ENCODE results near the gene MILR1. TPM values are rescaled to one million over a fixed set of nuclear protein-coding genes. Genes with fewer than 3 reads are reported as not detected.

MILR1 gene
- total and polyA plus RNA-seq, 5 donors from 2014 or later: 0.67 TPM; not detected in 4

GRCh38 chr17:64500487-64500859 is 51.6 kb downstream of the MILR1 start:
- H3K36me3 ChIP-seq (ENCODE audit: control insufficient read depth, insufficient read depth, low read length): peaks cover 67% of the 10 kb centered on the region

GRCh38 chr17:64500862-64501765 is 52.2 kb downstream of the MILR1 start:
- Mint-ChIP-seq H3K9me3 (peaks cover 0 to 1% (median 0%) of the 10 kb centered on the region in 7 donors), H3K27ac (peak overlapping the region; percentile 9 to 100 (median 56)), H3K27me3 (peaks cover 19% of the 10 kb centered on the region), H3K4me3 (peak overlapping the region; percentile 42 to 88 (median 69)), H3K36me3 (peaks cover 76% of the 10 kb centered on the region), H3K4me1 (peaks cover 31 to 89% (median 72%) of the 10 kb centered on the region in 4 donors)
- peak in 1 of 3 donors; percentile 22 for DNase-seq
- Histone ChIP-seq H3K27ac (ENCODE audit: insufficient read depth, low read length, poor library complexity, severe bottlenecking) (peak overlapping the region; percentile 53), H3K4me3 (ENCODE audit: low read depth, low read length) (no peak overlapping the region), H3K4me1 (ENCODE audit: control insufficient read depth, insufficient read depth, low read length, poor library complexity, severe bottlenecking) (peaks cover 45% of the 10 kb centered on the region), H3K36me3 (ENCODE audit: control insufficient read depth, insufficient read depth, low read length) (peaks cover 67% of the 10 kb centered on the region), H3K27me3 (ENCODE audit: control insufficient read depth, insufficient read depth, low read length) (no peaks in the 10 kb centered on the region), H3K9me3 (ENCODE audit: control insufficient read depth in 2 of 2, low read length in 2 of 2) (no peaks in the 10 kb centered on the region)
- ATAC-seq (ENCODE audit: low read depth in 2 of 2): no peak

More at GRCh38 chr17:64500487-64500859, 51.6 kb downstream of the MILR1 start:
- Mint-ChIP-seq H3K36me3 (peaks cover 70% of the 10 kb centered on the region), H3K27me3 (peaks cover 17% of the 10 kb centered on the region), H3K4me3 (peak overlapping the region; percentile 28 to 88 (median 52)), H3K27ac (peak overlapping the region in 2 of 3 donors; percentile 55 to 100), H3K4me1 (peaks cover 34 to 92% (median 76%) of the 10 kb centered on the region in 4 donors), H3K9me3 (peaks cover 0 to 1% (median 0%) of the 10 kb centered on the region in 7 donors)
- peak in 1 of 3 donors; percentile 22 for DNase-seq
- no peaks in the 10 kb centered on the region for H3K27me3 ChIP-seq (ENCODE audit: control insufficient read depth, insufficient read depth, low read length)
- no peak for ATAC-seq (ENCODE audit: low read depth in 2 of 2)
- H3K9me3 ChIP-seq (ENCODE audit: control insufficient read depth in 2 of 2, low read length in 2 of 2): no peaks in the 10 kb centered on the region
- peaks cover 51% of the 10 kb centered on the region for H3K4me1 ChIP-seq (ENCODE audit: control insufficient read depth, insufficient read depth, low read length, poor library complexity, severe bottlenecking)
- H3K4me3 ChIP-seq (ENCODE audit: low read depth, low read length): no peak overlapping the region
- H3K27ac ChIP-seq (ENCODE audit: insufficient read depth, low read length, poor library complexity, severe bottlenecking): no peak overlapping the region

GRCh38 chr17:64502021-64502420 is 53.1 kb downstream of the MILR1 start:
- Histone ChIP-seq H3K9me3 (ENCODE audit: control insufficient read depth in 2 of 2, low read length in 2 of 2) (no peaks in the 10 kb centered on the region), H3K36me3 (ENCODE audit: control insufficient read depth, insufficient read depth, low read length) (peaks cover 67% of the 10 kb centered on the region), H3K27ac (ENCODE audit: insufficient read depth, low read length, poor library complexity, severe bottlenecking) (peak overlapping the region; percentile 53), H3K4me3 (ENCODE audit: low read depth, low read length) (peak overlapping the region; percentile 100), H3K27me3 (ENCODE audit: control insufficient read depth, insufficient read depth, low read length) (no peaks in the 10 kb centered on the region), H3K4me1 (ENCODE audit: control insufficient read depth, insufficient read depth, low read length, poor library complexity, severe bottlenecking) (peaks cover 45% of the 10 kb centered on the region)
- Mint-ChIP-seq H3K9me3 (peaks cover 0 to 5% (median 0%) of the 10 kb centered on the region in 7 donors), H3K27me3 (peaks cover 24% of the 10 kb centered on the region), H3K4me3 (peak overlapping the region; percentile 3 to 88 (median 73)), H3K27ac (peak overlapping the region; percentile 38 to 100 (median 56)), H3K36me3 (peaks cover 77% of the 10 kb centered on the region), H3K4me1 (peaks cover 29 to 85% (median 66%) of the 10 kb centered on the region in 4 donors)
- peak in 1 of 3 donors; percentile 20 for DNase-seq
- ATAC-seq (ENCODE audit: low read depth in 2 of 2): no peak

GRCh38 chr17:64502809-64503208 is 53.9 kb downstream of the MILR1 start:
- Histone ChIP-seq H3K4me3 (ENCODE audit: low read depth, low read length) (peak overlapping the region; percentile 100), H3K36me3 (ENCODE audit: control insufficient read depth, insufficient read depth, low read length) (peaks cover 67% of the 10 kb centered on the region), H3K4me1 (ENCODE audit: control insufficient read depth, insufficient read depth, low read length, poor library complexity, severe bottlenecking) (peaks cover 42% of the 10 kb centered on the region), H3K27me3 (ENCODE audit: control insufficient read depth, insufficient read depth, low read length) (no peaks in the 10 kb centered on the region), H3K9me3 (ENCODE audit: control insufficient read depth in 2 of 2, low read length in 2 of 2) (no peaks in the 10 kb centered on the region), H3K27ac (ENCODE audit: insufficient read depth, low read length, poor library complexity, severe bottlenecking) (peak overlapping the region; percentile 99)
- peaks cover 0 to 5% (median 0%) of the 10 kb centered on the region in 7 donors for H3K9me3 Mint-ChIP-seq
- H3K4me3 Mint-ChIP-seq: peak overlapping the region; percentile 33 to 98 (median 62)
- peak overlapping the region in 2 of 3 donors; percentile 5 to 100 for H3K27ac Mint-ChIP-seq
- H3K36me3 Mint-ChIP-seq: peaks cover 77% of the 10 kb centered on the region
- DNase-seq: peak in 1 of 3 donors; percentile 10
- H3K27me3 Mint-ChIP-seq: peaks cover 25% of the 10 kb centered on the region
- peaks cover 32 to 85% (median 65%) of the 10 kb centered on the region in 4 donors for H3K4me1 Mint-ChIP-seq
- ATAC-seq (ENCODE audit: low read depth in 2 of 2): no peak

GRCh38 chr17:64503341-64503740 is 54.4 kb downstream of the MILR1 start:
- H3K27ac Mint-ChIP-seq: peak overlapping the region in 2 of 3 donors; percentile 5 to 100
- H3K4me3 ChIP-seq (ENCODE audit: low read depth, low read length): peak overlapping the region; percentile 100
- H3K9me3 Mint-ChIP-seq: peaks cover 0 to 5% (median 0%) of the 10 kb centered on the region in 7 donors
- peaks cover 26 to 79% (median 66%) of the 10 kb centered on the region in 4 donors for H3K4me1 Mint-ChIP-seq
- peak overlapping the region; percentile 35 to 98 (median 68) for H3K4me3 Mint-ChIP-seq
- H3K27me3 Mint-ChIP-seq: peaks cover 23% of the 10 kb centered on the region
- ATAC-seq (ENCODE audit: low read depth in 2 of 2) (no peak), DNase-seq (no peak)
- peaks cover 75% of the 10 kb centered on the region for H3K36me3 Mint-ChIP-seq
- H3K27ac ChIP-seq (ENCODE audit: insufficient read depth, low read length, poor library complexity, severe bottlenecking): peak overlapping the region; percentile 99
- no peaks in the 10 kb centered on the region for H3K9me3 ChIP-seq (ENCODE audit: control insufficient read depth in 2 of 2, low read length in 2 of 2)
- peaks cover 67% of the 10 kb centered on the region for H3K36me3 ChIP-seq (ENCODE audit: control insufficient read depth, insufficient read depth, low read length)
- H3K27me3 ChIP-seq (ENCODE audit: control insufficient read depth, insufficient read depth, low read length): no peaks in the 10 kb centered on the region
- peaks cover 44% of the 10 kb centered on the region for H3K4me1 ChIP-seq (ENCODE audit: control insufficient read depth, insufficient read depth, low read length, poor library complexity, severe bottlenecking)

GRCh38 chr17:64503821-64504768 is 55.2 kb downstream of the MILR1 start:
- ATAC-seq (ENCODE audit: low read depth in 2 of 2) (no peak), DNase-seq (no peak)
- peak overlapping the region; percentile 100 for H3K27ac Mint-ChIP-seq
- peak overlapping the region; percentile 100 for H3K4me3 ChIP-seq (ENCODE audit: low read depth, low read length)
- peaks cover 63% of the 10 kb centered on the region for H3K36me3 ChIP-seq (ENCODE audit: control insufficient read depth, insufficient read depth, low read length)
- peak overlapping the region; percentile 88 to 100 (median 99) for H3K4me3 Mint-ChIP-seq
- H3K27me3 Mint-ChIP-seq: peaks cover 19% of the 10 kb centered on the region
- H3K27ac ChIP-seq (ENCODE audit: insufficient read depth, low read length, poor library complexity, severe bottlenecking): peak overlapping the region; percentile 99
- H3K27me3 ChIP-seq (ENCODE audit: control insufficient read depth, insufficient read depth, low read length): no peaks in the 10 kb centered on the region
- H3K4me1 ChIP-seq (ENCODE audit: control insufficient read depth, insufficient read depth, low read length, poor library complexity, severe bottlenecking): peaks cover 50% of the 10 kb centered on the region
- H3K4me1 Mint-ChIP-seq: peaks cover 20 to 75% (median 64%) of the 10 kb centered on the region in 4 donors
- H3K9me3 Mint-ChIP-seq: peaks cover 0 to 5% (median 0%) of the 10 kb centered on the region in 7 donors
- peaks cover 74% of the 10 kb centered on the region for H3K36me3 Mint-ChIP-seq
- no peaks in the 10 kb centered on the region for H3K9me3 ChIP-seq (ENCODE audit: control insufficient read depth in 2 of 2, low read length in 2 of 2)

- Mint-ChIP-seq H3K4me3 (peak overlapping the region; percentile 88 to 100 (median 99)), H3K27ac (peak overlapping the region; percentile 100), H3K27me3 (peaks cover 19% of the 10 kb centered on the region), H3K9me3 (peaks cover 0 to 5% (median 0%) of the 10 kb centered on the region in 7 donors), H3K4me1 (peaks cover 13 to 72% (median 62%) of the 10 kb centered on the region in 4 donors), H3K36me3 (peaks cover 70% of the 10 kb centered on the region)
- no peaks in the 10 kb centered on the region for H3K9me3 ChIP-seq (ENCODE audit: control insufficient read depth in 2 of 2, low read length in 2 of 2)
- ATAC-seq (ENCODE audit: low read depth in 2 of 2): no peak
- peak overlapping the region; percentile 99 for H3K27ac ChIP-seq (ENCODE audit: insufficient read depth, low read length, poor library complexity, severe bottlenecking)
- peak overlapping the region; percentile 100 for H3K4me3 ChIP-seq (ENCODE audit: low read depth, low read length)
- DNase-seq: no peak
- peaks cover 59% of the 10 kb centered on the region for H3K36me3 ChIP-seq (ENCODE audit: control insufficient read depth, insufficient read depth, low read length)
- H3K4me1 ChIP-seq (ENCODE audit: control insufficient read depth, insufficient read depth, low read length, poor library complexity, severe bottlenecking): peaks cover 54% of the 10 kb centered on the region
- no peaks in the 10 kb centered on the region for H3K27me3 ChIP-seq (ENCODE audit: control insufficient read depth, insufficient read depth, low read length)
These were observed 55.9 kb downstream of the MILR1 start for GRCh38 chr17:64504769-64505339.

All from CD4-positive, CD25-positive, alpha-beta regulatory T cell (primary cell).